Measurements from ENCODE around the gene SEPHS2.
"Not testable (repeated sequence)": the region's sequence is repeated elsewhere in the genome, so short reads cannot be mapped to it uniquely, and the experiment has no call there.

The SEPHS2 gene

GRCh38 chr16:30407804-30408534, 37.7 kb downstream of the SEPHS2 start:
- peak overlapping the region; percentile 50 to 76 (median 68) for H3K4me3 ChIP-seq
- peak overlapping the region; percentile 9 to 90 (median 79) for H3K27ac ChIP-seq

- peak within 1 kb of the TSS; percentile 50 to 76 (median 68) for H3K4me3 ChIP-seq
- H3K27ac ChIP-seq, result peak within 1 kb of the TSS; percentile 9 to 90 (median 79)
Measured at GRCh38 chr16:30407102-30407803, 38.4 kb downstream of the SEPHS2 start, which contains the start of gene ZNF771. TSS of gene ZNF771 (plus strand) at chr16:30407606. CDS start at chr16:30408054, 448 bp downstream.

GRCh38 chr16:30406795-30407101, 38.9 kb downstream of the SEPHS2 start:
- Histone ChIP-seq H3K4me3 (peak overlapping the region; percentile 50 to 76 (median 68)), H3K27ac (peak overlapping the region in 17 of 21 experiments; percentile 46 to 90 (median 82))

GRCh38 chr16:30401768-30402425, 43.8 kb downstream of the SEPHS2 start:
- H3K4me3 ChIP-seq, result no peak overlapping the region
- H3K27ac ChIP-seq, result no peak overlapping the region

- peak overlapping the region in 20 of 21 experiments; percentile 67 to 94 (median 84) for H3K27ac ChIP-seq
- peak overlapping the region; percentile 45 to 71 (median 63) for H3K4me3 ChIP-seq
Measured at GRCh38 chr16:30399435-30400186, 46.1 kb downstream of the SEPHS2 start.

- H3K27ac ChIP-seq, result peak overlapping the region in 7 of 21 experiments; percentile 19 to 94 (median 83)
- no peak overlapping the region for H3K4me3 ChIP-seq
Measured at GRCh38 chr16:30398661-30399434, 46.8 kb downstream of the SEPHS2 start.

GRCh38 chr16:30397776-30398660, 47.7 kb downstream of the SEPHS2 start:
- H3K27ac ChIP-seq, result no peak overlapping the region
- H3K4me3 ChIP-seq, result no peak overlapping the region

GRCh38 chr16:30397056-30397455, 48.6 kb downstream of the SEPHS2 start:
- Histone ChIP-seq H3K27ac (no peak overlapping the region), H3K4me3 (no peak overlapping the region)

GRCh38 chr16:30396627-30397026, 49.0 kb downstream of the SEPHS2 start:
- not testable (repeated sequence) for H3K4me3 ChIP-seq

GRCh38 chr16:30395992-30396585, 49.6 kb downstream of the SEPHS2 start:
- peak overlapping the region in 17 of 21 experiments; percentile 25 to 93 (median 80) for H3K27ac ChIP-seq
- peak overlapping the region; percentile 55 to 87 (median 77) for H3K4me3 ChIP-seq

More at GRCh38 chr16:30396627-30397026, 49.0 kb downstream of the SEPHS2 start:
- peak overlapping the region in 1 of 21 experiments; percentile 75 for H3K27ac ChIP-seq

GRCh38 chr16:30395155-30395991, 50.3 kb downstream of the SEPHS2 start, which contains the start of gene ZNF48:
TSS of gene ZNF48 (plus strand) at chr16:30395420. CDS start at chr16:30395795, 375 bp downstream.
- Histone ChIP-seq H3K4me3 (peak within 1 kb of the TSS; percentile 55 to 87 (median 77)), H3K27ac (peak within 1 kb of the TSS in 20 of 21 experiments; percentile 25 to 93 (median 78))

GRCh38 chr16:30394592-30395154, 51.0 kb downstream of the SEPHS2 start:
- Histone ChIP-seq H3K27ac (peak overlapping the region in 20 of 21 experiments; percentile 21 to 93 (median 78)), H3K4me3 (peak overlapping the region; percentile 55 to 87 (median 77))
